ACC112 (cell line): ENCODE results near the gene LRWD1.

Experiments
- H2AFZ ChIP-seq: fragments of 200-600 bp; sonication (generic); one replicate; pipeline ENCODE4 v1.6.0; 2017; ENCODE audit warnings: antibody characterized with exemption, low read length; ENCODE audit not compliant: unreplicated experiment
- H3K27ac ChIP-seq: fragments of 200-600 bp; sonication (generic); 2 replicates; pipeline ENCODE4 v1.5.1; 2014; ENCODE audit warnings: low read depth, mild to moderate bottlenecking, antibody characterized with exemption, low read length, moderate library complexity
- H3K27me3 ChIP-seq: fragments of 200-600 bp; sonication (generic); 2 replicates; pipeline ENCODE4 v1.6.1; 2014; ENCODE audit warnings: mild to moderate bottlenecking, antibody characterized with exemption, low read length, moderate library complexity, mixed read lengths; ENCODE audit not compliant: insufficient read depth
- H3K36me3 ChIP-seq: fragments of 200-600 bp; sonication (generic); 2 replicates; pipeline ENCODE4 v1.6.1; 2016; ENCODE audit warnings: mild to moderate bottlenecking, antibody characterized with exemption, low read length, moderate library complexity, mixed read lengths; ENCODE audit not compliant: insufficient read depth
- H3K4me1 ChIP-seq: fragments of 200-600 bp; sonication (generic); one replicate; pipeline ENCODE4 v1.6.1; 2016; ENCODE audit warnings: low read length, mixed read lengths; ENCODE audit not compliant: insufficient read depth, unreplicated experiment, control insufficient read depth
- H3K4me3 ChIP-seq: fragments of 200-600 bp; sonication (generic); 2 replicates; pipeline ENCODE4 v1.5.1; 2014; ENCODE audit warnings: mild to moderate bottlenecking, low read depth, low read length
- H3K79me2 ChIP-seq: fragments of 200-600 bp; sonication (generic); one replicate; pipeline ENCODE4 v1.6.0; 2016; ENCODE audit warnings: low read length; ENCODE audit not compliant: control insufficient read depth, unreplicated experiment, insufficient read depth

LRWD1 gene

DNA sequence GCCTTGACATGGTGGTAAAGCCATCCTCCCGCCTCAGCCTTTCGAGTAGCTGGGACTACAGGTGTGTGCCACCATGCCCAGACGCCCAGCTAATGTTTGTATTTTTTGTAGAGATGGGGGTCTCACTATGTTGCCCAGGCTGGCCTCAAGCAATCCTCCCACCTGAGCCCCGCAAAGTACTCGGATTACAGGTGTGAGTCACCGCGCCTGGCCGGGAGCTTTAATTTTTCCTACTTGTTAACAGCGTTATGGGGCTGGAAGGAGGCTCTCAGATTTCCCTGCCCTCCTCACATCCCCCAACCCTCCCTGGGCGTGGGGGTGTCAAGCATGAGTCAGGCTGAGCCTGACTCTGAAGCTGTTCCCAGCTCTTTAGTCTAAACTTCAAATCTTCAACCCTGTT lies 8.5 kb upstream of the LRWD1 start:
- no peaks in the 10 kb centered on the region for H3K79me2 ChIP-seq
- H3K27me3 ChIP-seq, result no peaks in the 10 kb centered on the region
- peaks cover under 1% of the 10 kb centered on the region for H3K4me1 ChIP-seq
- no peak overlapping the region for H3K27ac ChIP-seq
- H2AFZ ChIP-seq, result no peak overlapping the region
- no peak overlapping the region for H3K4me3 ChIP-seq
- H3K36me3 ChIP-seq, result no peaks in the 10 kb centered on the region; the same call in 1 of the 2 replicates

- no peak overlapping the region for H3K27ac ChIP-seq
- H2AFZ ChIP-seq, result no peak overlapping the region
- no peaks in the 10 kb centered on the region for H3K4me1 ChIP-seq
- peaks cover 3% of the 10 kb centered on the region for H3K79me2 ChIP-seq
- H3K4me3 ChIP-seq, result no peak overlapping the region
- H3K27me3 ChIP-seq, result no peaks in the 10 kb centered on the region
- no peaks in the 10 kb centered on the region; the same call in 1 of the 2 replicates for H3K36me3 ChIP-seq
Observed at GRCh38 chr7:102457352-102457924, 7.3 kb upstream of the LRWD1 start.

GRCh38 chr7:102459221-102459844 lies 5.5 kb upstream of the LRWD1 start:
- Histone ChIP-seq H3K79me2 (peaks cover 6% of the 10 kb centered on the region), H3K4me3 (no peak overlapping the region), H3K27ac (no peak overlapping the region), H2AFZ (no peak overlapping the region), H3K36me3 (no peaks in the 10 kb centered on the region; the same call in 1 of the 2 replicates), H3K27me3 (no peaks in the 10 kb centered on the region), H3K4me1 (no peaks in the 10 kb centered on the region)

GRCh38 chr7:102460467-102460866 lies 4.3 kb upstream of the LRWD1 start:
- H3K27me3 ChIP-seq, result no peaks in the 10 kb centered on the region
- no peak overlapping the region for H3K4me3 ChIP-seq
- H3K79me2 ChIP-seq, result peaks cover 6% of the 10 kb centered on the region
- H3K36me3 ChIP-seq, result no peaks in the 10 kb centered on the region; the same call in 1 of the 2 replicates
- no peaks in the 10 kb centered on the region for H3K4me1 ChIP-seq
- no peak overlapping the region for H2AFZ ChIP-seq
- no peak overlapping the region for H3K27ac ChIP-seq

- Histone ChIP-seq H3K27ac (no peak overlapping the region), H3K4me1 (peaks cover 6% of the 10 kb centered on the region)
Observed at GRCh38 chr7:102463841-102464576, 775 bp upstream of the LRWD1 start.

GRCh38 chr7:102466097-102466496 lies 1.3 kb downstream of the LRWD1 start:
- peaks cover 6% of the 10 kb centered on the region for H3K4me1 ChIP-seq
- H3K79me2 ChIP-seq, result peaks cover 10% of the 10 kb centered on the region
- H3K4me3 ChIP-seq, result peak overlapping the region; percentile 96
- no peak overlapping the region for H2AFZ ChIP-seq
- H3K27ac ChIP-seq, result no peak overlapping the region
- no peaks in the 10 kb centered on the region for H3K36me3 ChIP-seq
- H3K27me3 ChIP-seq, result no peaks in the 10 kb centered on the region

More at GRCh38 chr7:102463841-102464576, 775 bp upstream of the LRWD1 start:
- Histone ChIP-seq H3K79me2 (peaks cover 10% of the 10 kb centered on the region), H2AFZ (peak overlapping the region; percentile 89), H3K27me3 (no peaks in the 10 kb centered on the region), H3K4me3 (peak overlapping the region; percentile 96), H3K36me3 (no peaks in the 10 kb centered on the region)

DNA sequence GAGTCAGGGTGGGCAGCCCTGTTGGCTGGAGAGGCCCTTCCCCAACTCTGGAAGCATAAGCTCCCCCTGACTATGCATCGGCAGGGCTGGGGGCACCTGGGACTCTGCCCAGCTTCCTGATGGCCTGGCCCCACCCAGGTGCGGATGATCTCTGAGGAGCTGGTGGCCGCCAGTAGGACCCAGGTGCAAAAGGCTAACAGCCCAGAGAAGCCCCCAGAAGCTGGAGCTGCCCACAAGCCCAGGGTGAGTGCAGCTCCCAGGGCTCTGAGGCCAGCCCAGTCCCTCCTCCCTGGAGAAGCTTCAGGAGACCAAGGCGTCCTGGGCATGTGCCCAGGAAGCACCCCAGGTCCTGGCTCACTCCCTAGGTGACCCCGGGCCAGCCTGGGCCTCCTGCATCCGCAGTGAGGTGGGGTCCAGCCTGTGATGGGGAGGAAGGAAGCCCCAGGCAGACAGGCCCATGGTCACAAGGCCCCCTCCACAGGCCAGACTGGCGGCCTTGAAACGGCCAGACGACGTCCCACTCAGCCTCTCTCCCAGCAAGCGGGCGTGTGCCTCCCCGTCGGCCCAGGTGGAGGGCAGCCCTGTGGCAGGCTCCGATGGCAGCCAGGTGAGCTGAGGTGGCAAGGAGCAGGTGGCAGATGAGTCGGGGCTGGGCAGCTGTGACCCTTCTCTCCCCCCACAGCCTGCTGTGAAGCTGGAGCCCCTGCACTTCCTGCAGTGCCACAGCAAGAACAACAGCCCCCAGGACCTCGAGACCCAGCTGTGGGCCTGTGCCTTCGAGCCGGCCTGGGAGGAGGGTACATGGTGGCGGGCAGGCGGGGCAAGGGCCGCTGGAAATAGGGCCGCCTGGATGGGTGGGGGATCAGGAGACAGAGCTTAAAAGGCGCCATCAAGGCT lies 3.0 kb downstream of the LRWD1 start:
- no peak overlapping the region for H3K4me3 ChIP-seq
- H3K36me3 ChIP-seq, result no peaks in the 10 kb centered on the region
- H3K79me2 ChIP-seq, result peaks cover 7% of the 10 kb centered on the region

DNA sequence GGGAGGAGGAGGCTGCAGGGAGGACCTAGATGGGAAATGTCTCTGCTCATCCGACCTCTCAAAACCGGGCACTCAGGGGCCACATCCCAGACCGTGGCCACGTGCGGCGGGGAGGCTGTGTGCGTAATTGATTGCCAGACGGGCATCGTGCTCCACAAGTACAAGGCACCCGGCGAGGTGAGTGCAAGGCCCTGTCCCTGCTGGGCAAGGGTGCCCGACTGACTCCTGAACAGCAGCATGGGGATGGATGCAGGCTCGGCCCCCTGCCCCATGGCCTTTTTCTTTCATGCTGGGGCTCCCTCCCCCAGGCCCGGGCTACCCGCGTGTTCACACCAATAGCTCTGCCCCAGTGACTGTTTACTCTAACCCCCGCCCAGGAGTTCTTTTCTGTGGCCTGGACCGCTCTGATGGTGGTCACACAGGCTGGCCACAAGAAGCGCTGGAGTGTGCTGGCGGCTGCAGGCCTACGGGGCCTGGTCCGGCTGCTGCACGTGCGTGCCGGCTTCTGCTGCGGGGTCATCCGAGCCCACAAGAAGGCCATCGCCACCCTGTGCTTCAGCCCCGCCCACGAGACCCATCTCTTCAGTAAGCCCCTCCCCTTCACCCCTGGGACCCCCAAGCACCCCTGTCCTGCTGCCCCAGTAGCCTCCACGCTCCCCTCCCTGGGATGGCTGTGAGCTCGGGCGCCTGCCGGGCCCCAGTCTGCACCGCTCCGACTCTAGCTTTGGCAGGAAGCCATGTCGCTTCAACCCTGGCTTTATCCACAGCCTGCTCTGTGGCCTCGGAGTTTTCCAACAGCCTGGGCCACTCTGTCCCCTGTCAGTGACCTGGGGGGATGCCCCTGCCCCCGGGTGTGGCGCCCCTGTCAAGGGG lies 3.9 kb downstream of the LRWD1 start:
- H3K79me2 ChIP-seq, result peaks cover 4% of the 10 kb centered on the region
- peaks cover 6% of the 10 kb centered on the region for H3K4me1 ChIP-seq
- H3K4me3 ChIP-seq, result no peak overlapping the region
- no peaks in the 10 kb centered on the region for H3K27me3 ChIP-seq
- H3K27ac ChIP-seq, result no peak overlapping the region
- no peaks in the 10 kb centered on the region for H3K36me3 ChIP-seq
- no peak overlapping the region for H2AFZ ChIP-seq

More for the DNA sequence above, 3.0 kb downstream of the LRWD1 start:
- Histone ChIP-seq H3K4me1 (peaks cover 6% of the 10 kb centered on the region), H2AFZ (no peak overlapping the region), H3K27me3 (no peaks in the 10 kb centered on the region), H3K27ac (no peak overlapping the region)

GRCh38 chr7:102469351-102469971 lies 4.7 kb downstream of the LRWD1 start:
- Histone ChIP-seq H3K27me3 (no peaks in the 10 kb centered on the region), H3K79me2 (peaks cover 4% of the 10 kb centered on the region), H3K4me3 (no peak overlapping the region), H3K4me1 (peaks cover 6% of the 10 kb centered on the region), H3K36me3 (no peaks in the 10 kb centered on the region), H2AFZ (no peak overlapping the region), H3K27ac (no peak overlapping the region)
